Measurements from ENCODE around the gene KSR2. TPM values are rescaled to one million over a fixed set of nuclear protein-coding genes. Genes with fewer than 3 reads are reported as not detected.

KSR2 gene
- total and polyA plus RNA-seq, 4 experiments from 2014 or later, result 0.03 to 0.09 (median 0.06) TPM; not detected in 1

DNA sequence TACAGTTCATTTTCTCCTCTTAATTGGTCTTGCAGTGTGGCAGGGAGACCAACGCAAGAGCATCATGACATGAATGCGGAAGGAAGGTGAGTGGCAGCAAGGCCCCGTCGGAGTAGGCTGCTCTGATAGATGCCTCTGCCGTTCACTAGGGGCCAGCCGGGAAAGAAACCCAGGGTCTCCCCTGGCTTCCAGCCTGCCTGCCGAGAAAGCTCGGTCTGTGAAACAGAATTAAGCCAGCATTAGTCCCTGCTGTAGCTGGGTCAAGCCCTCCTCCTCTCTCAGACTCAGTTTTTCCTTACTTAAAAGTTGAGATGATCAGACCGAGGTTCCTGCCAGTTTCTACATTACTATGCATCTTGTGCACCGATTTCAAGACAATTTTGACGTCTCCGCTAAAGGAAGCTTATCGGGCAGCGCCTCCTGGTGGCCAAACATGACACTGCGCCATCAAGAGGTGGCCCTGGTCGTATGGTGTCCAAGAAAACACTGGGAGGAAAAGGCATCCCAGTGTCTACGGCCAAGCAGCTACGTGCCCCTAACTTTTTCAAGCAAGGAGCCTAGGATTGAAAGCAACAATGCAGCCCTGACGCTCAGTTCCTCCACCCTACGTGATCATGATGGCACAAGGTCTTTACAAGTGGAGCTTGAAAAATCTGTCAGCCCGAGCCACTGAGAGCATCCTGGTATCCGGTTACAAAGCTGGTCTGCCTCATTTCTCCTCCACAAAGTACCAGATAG is 131.6 kb downstream of the KSR2 start:
- H3K27ac ChIP-seq (ENCODE audit: low read depth, low read length), result no peak overlapping the region
- no peak overlapping the region for H3K4me3 ChIP-seq (ENCODE audit: low read length in 2 of 2)
- H3K27me3 ChIP-seq (ENCODE audit: insufficient read depth, low read length), result no peaks in the 10 kb centered on the region
- Mint-ChIP-seq H3K9me3 (peaks cover 0 to 3% (median 0%) of the 10 kb centered on the region in 8 donors), H3K4me3 (peak overlapping the region in 7 of 8 donors; percentile 22 to 71 (median 59)), H3K36me3 (no peaks in the 10 kb centered on the region), H3K27ac (peak overlapping the region in 1 of 7 donors; percentile 37), H3K4me1 (peaks cover 3 to 11% (median 6%) of the 10 kb centered on the region in 4 donors), H3K27me3 (peaks cover 6 to 7% of the 10 kb centered on the region in 2 donors)
- ChIA-PET POLR2A (ENCODE audit: partially characterized antibody) (interaction anchor here (0.6 kb wide), 1 partner anchor 71 kb away, joined by 3 read pairs; no protein-coding TSS in a partner anchor), CTCF (ENCODE audit: partially characterized antibody) (interaction anchor here (0.6 to 3.3 kb wide), 21 partner anchors 8 to 1133 kb away, joined by 3 to 44 read pairs (median 5); no protein-coding TSS in a partner anchor)
- DNase-seq, result peak; percentile 48 to 63 (median 58)
- H3K36me3 ChIP-seq (ENCODE audit: insufficient read depth, low read length), result no peaks in the 10 kb centered on the region
- intact Hi-C loops (cut with micrococcal nuclease), result loop anchor here (5.0 to 10.0 kb wide), 2 partner anchors 470 to 1132 kb away; no protein-coding TSS in a partner anchor
- H3K4me1 ChIP-seq (ENCODE audit: insufficient read depth, low read length), result no peaks in the 10 kb centered on the region
- H3K9me3 ChIP-seq (ENCODE audit: control insufficient read depth in 1 of 2, low read length in 2 of 2), result no peaks in the 10 kb centered on the region

DNA sequence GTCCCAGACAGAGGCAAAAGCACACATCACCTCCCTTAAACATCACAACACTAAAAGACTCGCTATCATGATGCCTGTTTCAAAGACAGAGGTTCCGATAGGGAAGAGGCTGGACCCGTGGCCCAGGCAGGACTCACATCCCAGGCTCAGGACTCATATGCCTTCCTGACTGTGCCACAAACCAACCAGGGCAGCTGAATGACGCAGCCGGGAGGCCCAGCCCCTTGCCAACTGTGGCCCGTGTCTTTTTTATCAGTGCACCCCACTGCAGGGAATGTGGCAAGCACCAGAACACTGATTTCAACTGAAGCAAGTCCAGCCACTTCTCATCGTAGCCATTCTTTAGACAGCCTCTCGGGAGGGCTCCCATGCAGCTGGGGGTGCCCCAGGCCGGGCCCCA is 132.3 kb downstream of the KSR2 start:
- CTCF ChIA-PET (ENCODE audit: partially characterized antibody), result interaction anchor here (0.6 to 3.3 kb wide), 16 partner anchors 8 to 1032 kb away, joined by 3 to 44 read pairs (median 6); no protein-coding TSS in a partner anchor
- Mint-ChIP-seq H3K4me3 (no peak overlapping the region), H3K27ac (peak overlapping the region in 1 of 7 donors; percentile 30)

DNA sequence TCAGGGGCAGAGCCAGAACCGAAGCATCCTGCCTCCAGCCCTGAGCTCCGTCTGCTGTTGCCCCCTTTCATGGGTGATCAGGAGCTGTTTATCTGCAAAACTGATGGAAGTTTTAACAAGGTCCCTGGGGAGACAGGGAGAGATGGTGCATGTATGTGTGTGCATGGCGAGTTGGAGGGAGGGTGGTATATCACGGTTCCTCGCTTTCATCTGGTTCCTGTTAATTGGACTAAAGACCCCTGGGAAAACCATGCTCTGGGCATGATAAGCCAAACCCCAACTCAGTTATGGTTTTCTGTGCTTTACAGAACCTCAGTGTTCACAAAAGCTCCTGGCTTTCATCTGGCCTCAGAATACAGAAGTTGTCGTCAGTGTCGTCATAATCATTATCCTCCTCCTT is 133.6 kb downstream of the KSR2 start:
- Histone ChIP-seq H3K27ac (ENCODE audit: low read depth, low read length) (no peak overlapping the region), H3K9me3 (ENCODE audit: control insufficient read depth in 1 of 2, low read length in 2 of 2) (no peaks in the 10 kb centered on the region), H3K4me1 (ENCODE audit: insufficient read depth, low read length) (no peaks in the 10 kb centered on the region), H3K27me3 (ENCODE audit: insufficient read depth, low read length) (no peaks in the 10 kb centered on the region), H3K4me3 (ENCODE audit: low read length in 2 of 2) (no peak overlapping the region), H3K36me3 (ENCODE audit: insufficient read depth, low read length) (no peaks in the 10 kb centered on the region)
- Mint-ChIP-seq H3K4me1 (peaks cover 3 to 11% (median 6%) of the 10 kb centered on the region in 4 donors), H3K36me3 (no peaks in the 10 kb centered on the region), H3K4me3 (no peak overlapping the region), H3K27me3 (peaks cover 4 to 7% of the 10 kb centered on the region in 2 donors), H3K9me3 (peaks cover 0 to under 1% (median 0%) of the 10 kb centered on the region in 8 donors), H3K27ac (no peak overlapping the region)
- intact Hi-C loops (cut with micrococcal nuclease), result loop anchor here (5.0 to 10.0 kb wide), 2 partner anchors 468 to 1130 kb away; no protein-coding TSS in a partner anchor
- DNase-seq, result no peak
- POLR2A ChIA-PET (ENCODE audit: partially characterized antibody), result no interaction called here
- CTCF ChIA-PET (ENCODE audit: partially characterized antibody), result interaction anchor here (1.0 to 2.1 kb wide), 2 partner anchors 15 to 22 kb away, joined by 5 to 8 read pairs; no protein-coding TSS in a partner anchor

More for the DNA sequence above, 132.3 kb downstream of the KSR2 start:
- no peaks in the 10 kb centered on the region for H3K36me3 Mint-ChIP-seq
- no peak overlapping the region for H3K4me3 ChIP-seq (ENCODE audit: low read length in 2 of 2)
- POLR2A ChIA-PET (ENCODE audit: partially characterized antibody), result no interaction called here
- peaks cover 3 to 11% (median 6%) of the 10 kb centered on the region in 4 donors for H3K4me1 Mint-ChIP-seq
- H3K4me1 ChIP-seq (ENCODE audit: insufficient read depth, low read length), result no peaks in the 10 kb centered on the region
- no peak for DNase-seq
- H3K9me3 ChIP-seq (ENCODE audit: control insufficient read depth in 1 of 2, low read length in 2 of 2), result no peaks in the 10 kb centered on the region
- H3K27me3 Mint-ChIP-seq, result peaks cover 6 to 7% of the 10 kb centered on the region in 2 donors
- no peaks in the 10 kb centered on the region for H3K9me3 Mint-ChIP-seq
- no peaks in the 10 kb centered on the region for H3K27me3 ChIP-seq (ENCODE audit: insufficient read depth, low read length)
- H3K27ac ChIP-seq (ENCODE audit: low read depth, low read length), result no peak overlapping the region
- no peaks in the 10 kb centered on the region for H3K36me3 ChIP-seq (ENCODE audit: insufficient read depth, low read length)
- intact Hi-C loops (cut with micrococcal nuclease), result loop anchor here (5.0 to 10.0 kb wide), 2 partner anchors 469 to 1132 kb away; no protein-coding TSS in a partner anchor

DNA sequence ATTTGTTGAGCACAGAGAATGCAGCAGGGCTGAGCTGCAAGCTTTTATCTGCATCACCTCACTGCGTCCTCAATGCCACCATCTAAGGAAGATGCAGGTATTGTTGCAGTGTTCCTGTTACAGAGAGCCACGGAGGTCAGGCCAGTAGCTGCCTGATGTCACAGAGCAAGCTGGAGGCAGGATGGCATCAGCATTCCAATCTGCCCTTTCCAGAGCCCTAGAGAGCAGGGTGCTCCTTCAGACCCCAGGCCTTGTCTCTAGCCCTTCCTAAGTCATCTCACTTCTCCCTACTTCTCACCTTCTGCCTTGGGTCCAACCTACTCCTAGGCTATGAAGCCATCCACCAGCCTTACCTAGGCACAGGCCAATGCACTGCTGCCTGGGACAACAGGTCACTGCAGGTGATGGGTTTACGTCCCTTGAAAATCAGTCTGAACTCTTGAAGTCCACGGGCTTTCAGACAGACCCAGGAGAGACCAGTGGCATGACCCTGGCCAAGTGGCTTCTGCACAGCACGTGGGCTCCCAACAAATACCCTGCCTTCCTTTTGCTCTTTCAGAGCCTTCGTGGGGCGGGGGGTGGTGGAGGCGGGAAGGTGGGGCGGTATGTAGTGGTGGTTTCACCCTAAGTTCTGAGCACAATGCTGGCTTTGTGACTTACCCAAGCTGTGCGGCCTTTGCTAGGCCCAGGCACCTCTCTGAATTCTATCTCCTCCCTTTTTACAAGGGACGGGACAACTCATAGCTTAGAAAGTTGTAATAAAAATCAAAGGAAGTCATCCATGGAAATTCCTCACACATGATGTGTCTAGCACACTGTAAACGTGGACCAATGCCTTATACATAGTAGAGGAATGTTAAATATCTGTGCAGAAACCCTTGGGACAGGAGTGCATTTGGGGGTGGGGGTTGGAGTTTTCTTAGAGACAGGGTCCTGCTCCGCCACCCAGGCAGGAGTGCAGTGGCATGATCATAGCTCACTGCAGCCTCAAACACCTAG is 136.0 kb downstream of the KSR2 start:
- Mint-ChIP-seq H3K36me3 (peaks cover 0 to 4% of the 10 kb centered on the region in 2 donors), H3K4me1 (peaks cover 3 to 11% (median 6%) of the 10 kb centered on the region in 4 donors), H3K27ac (no peak overlapping the region), H3K4me3 (no peak overlapping the region), H3K27me3 (peaks cover 4 to 5% of the 10 kb centered on the region in 2 donors), H3K9me3 (peaks cover 0 to 17% (median 12%) of the 10 kb centered on the region in 8 donors)
- no peak overlapping the region for H3K27ac ChIP-seq (ENCODE audit: low read depth, low read length)
- H3K4me1 ChIP-seq (ENCODE audit: insufficient read depth, low read length), result no peaks in the 10 kb centered on the region
- no peaks in the 10 kb centered on the region for H3K36me3 ChIP-seq (ENCODE audit: insufficient read depth, low read length)
- DNase-seq, result no peak
- CTCF ChIA-PET (ENCODE audit: partially characterized antibody), result interaction anchor here (0.8 to 2.1 kb wide), 5 partner anchors 17 to 464 kb away, joined by 3 to 8 read pairs (median 4); no protein-coding TSS in a partner anchor
- POLR2A ChIA-PET (ENCODE audit: partially characterized antibody), result no interaction called here
- H3K4me3 ChIP-seq (ENCODE audit: low read length in 2 of 2), result no peak overlapping the region
- intact Hi-C loops (cut with micrococcal nuclease), result loop anchor here (10.0 kb wide), 1 partner anchor 1128 kb away; no protein-coding TSS in a partner anchor
- no peaks in the 10 kb centered on the region for H3K27me3 ChIP-seq (ENCODE audit: insufficient read depth, low read length)
- peaks cover 0 to 13% of the 10 kb centered on the region in 2 donors for H3K9me3 ChIP-seq (ENCODE audit: control insufficient read depth in 1 of 2, low read length in 2 of 2)

DNA sequence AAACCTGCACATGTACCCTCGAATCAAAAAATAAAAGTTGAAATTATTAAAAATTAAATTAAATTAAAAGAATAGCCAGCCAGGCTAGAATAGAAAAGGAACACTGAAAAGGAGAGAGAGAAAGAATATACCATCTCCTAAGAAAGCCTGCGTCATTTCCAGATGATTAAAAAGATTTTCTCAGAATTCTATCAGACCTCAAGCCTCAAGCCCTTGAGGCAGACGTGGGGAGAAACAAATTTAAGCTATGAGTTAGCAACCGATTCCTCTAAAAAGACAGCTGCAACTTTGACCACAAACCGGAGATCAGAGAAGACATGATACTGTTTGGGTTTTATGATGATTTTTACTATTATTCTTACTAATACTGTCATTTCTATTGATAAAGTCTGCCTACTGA is 138.3 kb downstream of the KSR2 start:
- no peak for DNase-seq
- CTCF ChIA-PET (ENCODE audit: partially characterized antibody), result interaction anchor here (1.3 to 2.0 kb wide), 3 partner anchors 8 to 617 kb away, joined by 3 to 9 read pairs (median 4); no protein-coding TSS in a partner anchor
- POLR2A ChIA-PET (ENCODE audit: partially characterized antibody), result no interaction called here
- Histone ChIP-seq H3K4me1 (ENCODE audit: insufficient read depth, low read length) (no peaks in the 10 kb centered on the region), H3K27me3 (ENCODE audit: insufficient read depth, low read length) (no peaks in the 10 kb centered on the region), H3K4me3 (ENCODE audit: low read length in 2 of 2) (no peak overlapping the region), H3K27ac (ENCODE audit: low read depth, low read length) (no peak overlapping the region), H3K36me3 (ENCODE audit: insufficient read depth, low read length) (no peaks in the 10 kb centered on the region), H3K9me3 (ENCODE audit: control insufficient read depth in 1 of 2, low read length in 2 of 2) (peaks cover 0 to 13% of the 10 kb centered on the region in 2 donors)
- no peak overlapping the region for H3K27ac Mint-ChIP-seq
- no peaks in the 10 kb centered on the region for H3K4me1 Mint-ChIP-seq
- H3K36me3 Mint-ChIP-seq, result peaks cover 0 to 4% of the 10 kb centered on the region in 2 donors
- intact Hi-C loops (cut with micrococcal nuclease), result loop anchor here (10.0 kb wide), 1 partner anchor 1126 kb away; no protein-coding TSS in a partner anchor
- no peak overlapping the region for H3K4me3 Mint-ChIP-seq
- peaks cover 0 to 2% of the 10 kb centered on the region in 2 donors for H3K27me3 Mint-ChIP-seq
- peaks cover 0 to 19% (median 14%) of the 10 kb centered on the region in 8 donors for H3K9me3 Mint-ChIP-seq

DNA sequence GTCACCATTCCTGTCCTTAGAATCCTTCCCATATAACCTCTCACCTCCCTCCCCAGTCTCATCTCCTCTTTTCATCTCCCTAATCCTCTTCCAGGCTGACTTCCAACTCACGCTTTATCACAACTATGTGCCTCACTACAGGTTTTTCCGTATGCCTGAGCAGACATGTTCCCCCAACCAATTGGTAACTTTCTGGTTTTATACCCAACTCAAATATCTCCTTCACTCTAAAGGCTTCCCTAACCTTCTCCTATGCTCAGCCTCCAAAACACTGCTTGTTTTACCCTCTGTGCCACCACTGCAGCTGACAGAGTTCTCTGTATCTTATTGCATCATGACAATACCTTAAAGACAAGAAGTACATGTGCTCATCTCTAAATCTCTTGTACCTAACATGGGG is 139.7 kb downstream of the KSR2 start:
- H3K9me3 ChIP-seq (ENCODE audit: control insufficient read depth in 1 of 2, low read length in 2 of 2), result peaks cover 0 to 13% of the 10 kb centered on the region in 2 donors
- no peaks in the 10 kb centered on the region for H3K27me3 ChIP-seq (ENCODE audit: insufficient read depth, low read length)
- POLR2A ChIA-PET (ENCODE audit: partially characterized antibody), result no interaction called here
- CTCF ChIA-PET (ENCODE audit: partially characterized antibody), result interaction anchor here (1.2 to 2.0 kb wide), 3 partner anchors 8 to 28 kb away, joined by 4 to 9 read pairs (median 9); no protein-coding TSS in a partner anchor
- no peaks in the 10 kb centered on the region for H3K36me3 ChIP-seq (ENCODE audit: insufficient read depth, low read length)
- no peak overlapping the region for H3K27ac Mint-ChIP-seq
- peaks cover 0 to 2% of the 10 kb centered on the region in 2 donors for H3K27me3 Mint-ChIP-seq
- H3K4me1 Mint-ChIP-seq, result no peaks in the 10 kb centered on the region
- peaks cover 0 to 19% (median 14%) of the 10 kb centered on the region in 8 donors for H3K9me3 Mint-ChIP-seq
- no peak overlapping the region for H3K4me3 Mint-ChIP-seq
- no peak overlapping the region for H3K27ac ChIP-seq (ENCODE audit: low read depth, low read length)
- no peaks in the 10 kb centered on the region for H3K4me1 ChIP-seq (ENCODE audit: insufficient read depth, low read length)
- intact Hi-C loops (cut with micrococcal nuclease), result no loop called here
- H3K4me3 ChIP-seq (ENCODE audit: low read length in 2 of 2), result no peak overlapping the region
- DNase-seq, result no peak
- H3K36me3 Mint-ChIP-seq, result peaks cover 0 to 4% of the 10 kb centered on the region in 2 donors

Measured in CD4-positive, alpha-beta memory T cell (primary cell).